Ureter (tissue), 1 donor: ENCODE results near the gene NR1H3. TPM values are rescaled to one million over a fixed set of nuclear protein-coding genes. Genes with fewer than 3 reads are reported as not detected.
"Not testable (repeated sequence)": the region's sequence is repeated elsewhere in the genome, so short reads cannot be mapped to it uniquely, and the experiment has no call there.

Experiments used
- DNase-seq: peaks from one replicate; pipeline ENCODE4 v3.0.0-alpha.2; 2020; ENCODE audit warnings: low spot score
- total RNA-seq: library from RNA; stranded (reverse); gene quantifications from one replicate; pipeline ENCODE4 v1.2.4, GENCODE V29; 2023
- donor health status: DM: yes; HTN: yes; CAD: no.

NR1H3 gene
- total RNA-seq, 1 donor from 2014 or later = 71.3 TPM

DNA sequence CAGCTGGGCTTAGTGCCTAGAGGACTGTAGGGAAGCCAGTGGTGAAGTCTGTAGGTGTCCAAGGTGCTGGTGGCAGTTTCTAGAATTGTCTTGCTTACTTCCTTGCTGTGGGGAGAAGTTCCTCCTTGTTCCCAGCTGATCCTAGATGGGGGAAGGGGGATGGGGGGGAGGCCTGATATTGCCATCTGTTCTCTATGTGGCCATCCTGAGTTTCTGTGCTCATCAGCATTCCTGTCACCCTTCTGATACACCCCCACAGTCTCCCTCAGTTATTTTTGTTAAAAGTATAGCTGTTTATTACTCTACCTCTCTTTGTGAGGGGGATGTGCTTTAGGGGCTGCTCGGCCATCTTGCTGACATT, 48.7 kb downstream of the NR1H3 start:
- no peak for DNase-seq

DNA sequence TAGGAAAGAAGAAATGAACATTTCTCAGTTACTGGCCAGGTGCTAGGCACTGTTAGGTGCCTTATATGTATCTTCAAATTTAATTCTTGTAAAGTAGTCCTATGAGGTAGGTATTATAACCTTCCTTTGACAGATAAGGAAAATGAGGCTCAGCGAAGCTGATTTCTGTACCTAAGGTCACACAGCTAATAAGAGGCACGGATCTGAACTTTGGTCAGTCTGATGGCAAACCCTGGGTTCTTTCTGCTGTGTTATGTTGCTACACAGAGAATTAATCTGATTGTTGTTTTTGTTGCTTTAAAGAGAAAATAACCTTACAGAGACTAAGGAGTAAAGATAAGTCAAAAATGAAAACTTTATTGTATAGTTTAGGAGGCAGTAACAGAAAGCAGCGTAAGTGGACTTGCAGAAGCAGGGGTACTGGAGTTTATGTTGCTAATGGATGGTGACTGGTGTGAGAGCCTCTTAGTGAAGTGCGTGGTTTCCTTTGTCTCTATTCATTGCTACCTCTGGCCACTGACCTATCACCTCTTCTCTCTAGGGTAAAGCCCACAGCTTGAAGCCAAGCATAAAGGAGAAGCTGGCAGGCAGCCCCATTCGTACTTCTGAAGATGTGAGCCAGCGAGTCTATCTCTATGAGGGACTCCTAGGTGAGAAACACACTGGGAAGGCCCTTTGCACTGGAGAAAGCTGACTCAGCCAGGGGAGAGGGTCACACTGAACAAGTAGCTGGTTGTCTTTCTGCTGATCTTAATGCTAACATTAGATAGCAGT, 50.4 kb downstream of the NR1H3 start:
- no peak for DNase-seq

DNA sequence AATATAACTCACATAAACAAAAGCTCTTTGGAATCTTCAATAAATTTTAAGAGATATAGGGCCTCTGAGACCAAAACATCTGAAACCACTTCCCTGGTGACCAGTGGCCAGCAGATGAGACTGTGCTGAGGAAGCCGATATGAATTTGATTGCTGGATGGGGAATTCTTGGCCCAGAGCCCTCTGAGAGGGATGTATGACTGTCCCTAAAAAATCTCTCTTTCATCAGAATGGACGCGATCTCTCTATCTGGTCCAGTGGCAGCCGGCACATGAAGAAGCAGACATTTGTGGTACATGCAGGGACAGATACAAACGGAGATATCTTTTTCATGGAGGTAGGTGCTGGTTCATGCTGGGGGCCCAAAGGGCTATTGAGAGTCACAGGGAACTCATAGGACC, 57.2 kb downstream of the NR1H3 start:
- DNase-seq = no peak

DNA sequence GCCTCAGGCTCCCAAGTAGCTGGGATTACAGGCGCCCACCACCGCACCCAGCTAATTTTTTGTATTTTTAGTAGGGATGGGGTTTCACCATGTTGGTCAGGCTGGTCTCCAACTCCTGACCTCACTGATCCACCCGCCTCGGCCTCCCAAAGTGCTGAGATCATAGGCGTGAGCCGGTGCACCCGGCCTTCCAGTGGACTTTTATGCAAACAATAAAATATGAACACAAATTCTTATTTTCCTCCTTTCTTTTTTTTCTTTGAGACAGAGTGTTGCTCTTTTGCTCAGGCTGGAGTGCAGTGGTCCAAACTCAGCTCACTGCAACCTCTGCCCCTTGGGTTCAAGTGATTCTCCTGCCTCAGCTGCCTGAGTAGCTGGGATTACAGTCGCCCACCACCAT, 58.7 kb downstream of the NR1H3 start:
- not testable (repeated sequence) for DNase-seq

DNA sequence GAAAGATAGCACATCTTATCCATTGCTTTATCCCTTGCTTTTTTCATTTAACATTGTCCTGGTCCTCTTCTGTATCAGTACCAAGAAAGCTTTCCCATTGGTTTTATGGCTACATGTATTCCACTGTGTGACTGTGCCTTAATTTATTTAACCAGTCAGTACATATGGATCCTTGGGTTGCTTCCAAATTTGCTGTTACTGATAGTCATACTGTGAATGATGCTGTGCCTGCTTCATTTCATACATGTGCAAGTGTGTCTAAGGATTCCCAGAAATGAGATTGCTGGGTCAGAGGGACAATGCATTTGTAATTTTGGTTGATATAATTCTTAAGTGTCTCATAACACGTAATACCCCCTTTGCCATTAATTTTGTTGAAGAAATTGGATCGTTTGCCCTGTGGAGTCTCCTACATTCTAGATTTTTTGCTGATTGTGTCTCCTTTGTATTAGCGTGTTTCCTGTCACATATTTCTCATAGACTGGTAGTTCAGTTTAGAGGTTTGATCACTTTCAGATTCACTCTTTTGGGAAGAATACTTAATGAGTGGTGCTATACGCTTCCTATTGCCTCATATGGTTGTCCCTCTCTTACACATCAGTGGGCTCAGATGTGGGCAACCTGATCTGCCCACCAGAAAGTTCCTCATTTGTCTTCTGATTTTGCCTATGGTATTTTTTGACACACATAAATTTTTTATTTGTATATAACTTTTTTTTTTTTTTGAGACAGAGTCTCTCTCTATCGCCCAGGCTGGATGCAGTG, 59.5 kb downstream of the NR1H3 start:
- no peak for DNase-seq

DNA sequence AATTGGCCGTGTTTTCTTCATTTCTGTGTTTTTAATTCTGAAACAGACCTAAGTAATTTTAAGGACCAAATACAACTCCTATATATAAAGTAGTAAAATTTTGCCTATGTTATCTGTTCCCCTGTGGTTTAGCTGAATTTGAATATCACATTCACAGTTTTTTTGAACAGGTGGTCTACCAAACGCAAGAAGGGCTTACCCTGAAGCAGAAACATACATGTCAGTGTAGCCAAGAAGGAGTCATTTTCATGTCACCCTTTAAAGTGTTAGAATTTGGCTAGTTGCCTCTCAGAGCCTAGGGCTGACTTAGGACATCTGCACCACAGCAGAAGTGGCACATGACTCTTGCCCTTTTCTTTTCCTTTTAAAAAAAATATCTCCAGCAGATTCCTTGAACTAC, 60.4 kb downstream of the NR1H3 start:
- DNase-seq = no peak

Other genes with a start within 250 kb of the NR1H3 start
- gene ARFGAP2, start 81.1 kb upstream of the NR1H3 start, total RNA-seq = 105 TPM
- gene PACSIN3, start 71.6 kb upstream of the NR1H3 start, total RNA-seq = 29.0 TPM
- gene DDB2, start 43.0 kb upstream of the NR1H3 start, total RNA-seq = 57.9 TPM
- gene ACP2, start 9.2 kb upstream of the NR1H3 start, total RNA-seq = 36.8 TPM
- gene MADD, start 12.1 kb downstream of the NR1H3 start, total RNA-seq = 79.4 TPM
- gene MYBPC3, start 94.7 kb downstream of the NR1H3 start, total RNA-seq = 0.18 TPM
- 10.6 TPM for gene SPI1, start 120.6 kb downstream of the NR1H3 start, total RNA-seq
- 40.4 TPM for gene SLC39A13, start 150.6 kb downstream of the NR1H3 start, total RNA-seq
- 87.4 TPM for gene PSMC3, start 168.4 kb downstream of the NR1H3 start, total RNA-seq
- gene RAPSN, start 191.1 kb downstream of the NR1H3 start, total RNA-seq = 0.44 TPM